Spinal cord (tissue), 10 donors: Measurements from ENCODE around the gene CLDN7. TPM values are rescaled to one million over a fixed set of nuclear protein-coding genes. Genes with fewer than 3 reads are reported as not detected.
"Not testable (repeated sequence)": the region's sequence is repeated elsewhere in the genome, so short reads cannot be mapped to it uniquely, and the experiment has no call there.

ENCODE experiments used
- DNase-seq, 6 donors: peaks; one replicate each; pipeline versions ENCODE4 v3.0.0 to v3.0.0-alpha.2; 2013 to 2015; ENCODE audit warnings: low spot score in 6 of 6, low read depth in 4 of 6
- H3K27ac ChIP-seq: one replicate; pipeline ENCODE4 v1.5.1; 2013; ENCODE audit warnings: low read depth, low read length, control low read depth
- H3K27me3 ChIP-seq: one replicate; pipeline ENCODE4 v1.6.1; 2013; ENCODE audit warnings: low read length; ENCODE audit not compliant: control insufficient read depth, insufficient read depth
- H3K36me3 ChIP-seq: one replicate; pipeline ENCODE4 v1.6.1; 2013; ENCODE audit warnings: low read length; ENCODE audit not compliant: control insufficient read depth, insufficient read depth
- H3K4me1 ChIP-seq: one replicate; pipeline ENCODE4 v1.6.1; 2013; ENCODE audit warnings: low read length; ENCODE audit not compliant: control insufficient read depth, insufficient read depth
- H3K4me3 ChIP-seq: one replicate; pipeline ENCODE4 v1.5.1; 2013; ENCODE audit warnings: low read depth, low read length, control low read depth
- H3K9me3 ChIP-seq: one replicate; pipeline ENCODE4 v1.6.1; 2013; ENCODE audit warnings: low read length; ENCODE audit not compliant: control insufficient read depth, insufficient read depth
- WGBS: methylation state at CpG from one replicate; pipeline ENCODE4 v1.1.5; 2013; ENCODE audit warnings: missing lambda C conversion rate; ENCODE audit not compliant: insufficient coverage; 5-methylcytosine and 5-hydroxymethylcytosine counted together
- polyA plus RNA-seq, 2 donors: library from polyadenylated mRNA; unstranded; fragments of 120-200 nt; gene quantifications; one replicate each; pipeline ENCODE4 v1.2.1, GENCODE V29; 2013; ENCODE audit not compliant: insufficient read length in 2 of 2
- total RNA-seq, 2 donors: library from RNA; depleted of rRNA in 1 of 2; stranded (reverse); fragments of 120-200 nt in 1 of 2; fragments of >200 nt in 1 of 2; gene quantifications; one replicate each; pipeline versions ENCODE4 v1.2.3 to v1.2.4, GENCODE V29; 2013 to 2014
- donor health status: healthy.

The CLDN7 gene
- total and polyA plus RNA-seq, 4 donors = 0.79 to 2.3 (median 1.3) TPM

DNA sequence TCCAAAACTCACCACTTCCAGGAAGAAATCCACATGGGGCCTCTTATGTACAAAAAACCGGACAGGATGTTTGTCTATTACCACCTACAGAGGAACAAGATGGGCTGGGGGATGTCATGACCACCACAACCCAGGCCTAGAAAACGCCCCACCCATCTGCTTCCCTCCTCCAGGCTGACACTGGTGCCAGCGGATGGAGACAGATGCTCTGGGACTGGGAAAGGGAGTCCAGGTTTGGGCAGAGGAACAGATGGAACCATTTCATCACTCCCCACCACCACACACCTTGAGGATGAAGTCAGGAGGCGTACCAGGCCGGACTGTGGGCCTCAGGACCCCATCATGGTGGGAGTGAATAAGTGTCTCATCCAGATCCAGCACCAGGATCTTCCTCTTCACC is 15.5 kb downstream of the CLDN7 start:
- peaks cover 32% of the 10 kb centered on the region for H3K36me3 ChIP-seq
- WGBS = no CpG with 5 or more reads among the region's 5 CpGs
- no peak overlapping the region for H3K4me3 ChIP-seq
- DNase-seq = no peak
- H3K27ac ChIP-seq = no peak overlapping the region
- H3K4me1 ChIP-seq = peaks cover 34% of the 10 kb centered on the region
- no peaks in the 10 kb centered on the region for H3K27me3 ChIP-seq
- H3K9me3 ChIP-seq = no peaks in the 10 kb centered on the region

- Histone ChIP-seq H3K4me1 (peaks cover 26% of the 10 kb centered on the region), H3K36me3 (peaks cover 43% of the 10 kb centered on the region)
- H3K9me3 ChIP-seq, DNase-seq, H3K4me3 ChIP-seq, H3K27ac ChIP-seq, H3K27me3 ChIP-seq: not testable (repeated sequence)
- WGBS = 86% methylated on average over 4 of the region's 10 CpGs
Measured at GRCh38 chr17:7243838-7244237, 18.4 kb downstream of the CLDN7 start.

DNA sequence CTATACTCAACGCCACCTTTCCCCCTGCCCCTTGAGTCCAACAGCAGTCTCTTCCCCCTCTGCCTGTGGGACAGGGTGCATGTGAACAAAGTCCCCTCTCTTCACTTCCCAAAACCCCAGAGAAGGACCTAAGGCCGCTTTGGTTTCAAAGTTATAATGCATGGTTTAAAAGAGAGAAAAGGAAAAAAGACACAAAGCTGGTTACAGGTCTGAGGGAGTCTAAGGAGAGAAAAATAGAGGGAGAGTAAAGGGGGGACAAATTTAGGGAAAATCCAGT is 18.9 kb downstream of the CLDN7 start:
- 17% methylated on average over 1 of the region's 2 CpGs for WGBS
- H3K4me3 ChIP-seq = peak overlapping the region; percentile 89
- H3K36me3 ChIP-seq = peaks cover 43% of the 10 kb centered on the region
- peaks cover 22% of the 10 kb centered on the region for H3K4me1 ChIP-seq
- H3K27me3 ChIP-seq = no peaks in the 10 kb centered on the region
- no peaks in the 10 kb centered on the region for H3K9me3 ChIP-seq
- no peak for DNase-seq
- peak overlapping the region; percentile 100 for H3K27ac ChIP-seq

DNA sequence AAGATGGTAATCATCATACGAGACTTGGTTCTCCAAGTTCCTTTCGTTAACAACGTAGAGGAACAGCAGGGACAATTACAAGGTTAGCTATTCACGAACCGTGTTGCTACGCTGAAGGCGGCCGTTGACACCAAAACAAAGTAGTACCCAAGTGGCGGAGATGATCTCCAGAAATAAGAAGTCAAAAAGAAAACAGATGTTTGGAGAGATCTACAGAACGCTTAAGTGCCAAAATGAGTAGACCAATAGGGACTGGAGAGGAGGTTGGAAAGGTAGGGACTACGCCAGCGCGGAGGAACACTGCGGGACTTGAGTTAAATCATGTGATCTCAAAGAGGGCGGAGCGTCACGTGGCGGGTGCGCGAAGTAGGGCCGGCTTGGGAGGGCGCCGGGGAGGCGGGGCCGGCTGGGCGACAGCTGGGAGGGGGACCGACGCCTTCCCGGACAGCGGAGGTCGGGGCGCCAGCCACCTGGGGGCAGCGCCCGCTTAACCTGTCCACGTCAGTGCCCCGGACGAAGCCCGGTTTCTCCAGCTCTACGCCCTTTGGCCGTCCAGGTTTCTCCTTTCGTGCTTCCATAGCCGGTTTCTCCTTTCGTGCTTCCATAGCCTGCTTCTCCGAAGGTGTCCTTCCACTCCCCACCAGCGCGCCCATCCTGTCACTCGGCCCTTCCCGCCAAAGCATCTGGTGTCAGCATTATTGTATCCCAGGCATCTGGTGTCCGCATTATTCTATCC is 19.4 kb downstream of the CLDN7 start:
- DNase-seq = peak; percentile 94 to 100 (median 98)
- Histone ChIP-seq H3K36me3 (peaks cover 43% of the 10 kb centered on the region), H3K27ac (peak overlapping the region; percentile 100), H3K4me3 (peak overlapping the region; percentile 89), H3K9me3 (no peaks in the 10 kb centered on the region), H3K27me3 (no peaks in the 10 kb centered on the region), H3K4me1 (peaks cover 22% of the 10 kb centered on the region)
- under 1% methylated on average over 49 of the region's 49 CpGs for WGBS

- 0% methylated on average over 45 of the region's 62 CpGs for WGBS
- H3K27me3 ChIP-seq = no peaks in the 10 kb centered on the region
- H3K27ac ChIP-seq = peak within 1 kb of the TSS; percentile 100
- peak; percentile 92 to 99 (median 96) for DNase-seq
- H3K4me1 ChIP-seq = peaks cover 27% of the 10 kb centered on the region
- peak within 1 kb of the TSS; percentile 89 for H3K4me3 ChIP-seq
- no peaks in the 10 kb centered on the region for H3K9me3 ChIP-seq
- H3K36me3 ChIP-seq = peaks cover 43% of the 10 kb centered on the region
Measured at GRCh38 chr17:7241783-7242716, 20.2 kb downstream of the CLDN7 start, which contains the start of gene GABARAP. GABARAP (minus strand) TSS chr17:7242449; CDS start chr17:7242330, 119 bp downstream.

- WGBS = 62% methylated on average over 6 of the region's 9 CpGs
- Histone ChIP-seq H3K4me1 (peaks cover 35% of the 10 kb centered on the region), H3K9me3 (no peaks in the 10 kb centered on the region), H3K27ac (peak overlapping the region; percentile 100), H3K27me3 (no peaks in the 10 kb centered on the region), H3K36me3 (peaks cover 44% of the 10 kb centered on the region), H3K4me3 (peak overlapping the region; percentile 89)
- no peak for DNase-seq
Measured at GRCh38 chr17:7241090-7241733, 21.1 kb downstream of the CLDN7 start.

DNA sequence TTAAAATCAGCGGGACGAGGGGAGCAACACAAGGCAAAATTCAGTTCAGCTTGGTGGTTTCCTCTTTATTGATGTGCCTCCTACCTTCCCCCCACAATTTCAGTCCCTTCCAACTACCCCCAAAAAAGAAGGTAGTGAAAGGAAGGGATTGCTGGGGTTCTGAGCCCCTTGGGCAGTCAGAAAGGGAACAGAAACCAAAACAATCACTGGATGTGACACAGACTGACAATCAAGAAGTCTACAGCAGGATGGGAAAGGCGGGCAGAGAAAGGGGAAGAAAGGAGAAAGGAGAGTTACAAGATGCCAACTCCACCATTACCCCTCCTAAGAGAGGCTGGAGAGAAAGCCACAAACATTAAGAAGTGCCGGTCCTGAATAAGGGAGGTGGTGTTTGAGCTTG is 21.9 kb downstream of the CLDN7 start:
- no CpG with 5 or more reads among the region's 4 CpGs for WGBS
- peaks cover 45% of the 10 kb centered on the region for H3K36me3 ChIP-seq
- peak overlapping the region; percentile 100 for H3K27ac ChIP-seq
- H3K27me3 ChIP-seq = no peaks in the 10 kb centered on the region
- H3K4me3 ChIP-seq = peak overlapping the region; percentile 99
- no peak for DNase-seq
- no peaks in the 10 kb centered on the region for H3K9me3 ChIP-seq
- H3K4me1 ChIP-seq = peaks cover 41% of the 10 kb centered on the region

DNA sequence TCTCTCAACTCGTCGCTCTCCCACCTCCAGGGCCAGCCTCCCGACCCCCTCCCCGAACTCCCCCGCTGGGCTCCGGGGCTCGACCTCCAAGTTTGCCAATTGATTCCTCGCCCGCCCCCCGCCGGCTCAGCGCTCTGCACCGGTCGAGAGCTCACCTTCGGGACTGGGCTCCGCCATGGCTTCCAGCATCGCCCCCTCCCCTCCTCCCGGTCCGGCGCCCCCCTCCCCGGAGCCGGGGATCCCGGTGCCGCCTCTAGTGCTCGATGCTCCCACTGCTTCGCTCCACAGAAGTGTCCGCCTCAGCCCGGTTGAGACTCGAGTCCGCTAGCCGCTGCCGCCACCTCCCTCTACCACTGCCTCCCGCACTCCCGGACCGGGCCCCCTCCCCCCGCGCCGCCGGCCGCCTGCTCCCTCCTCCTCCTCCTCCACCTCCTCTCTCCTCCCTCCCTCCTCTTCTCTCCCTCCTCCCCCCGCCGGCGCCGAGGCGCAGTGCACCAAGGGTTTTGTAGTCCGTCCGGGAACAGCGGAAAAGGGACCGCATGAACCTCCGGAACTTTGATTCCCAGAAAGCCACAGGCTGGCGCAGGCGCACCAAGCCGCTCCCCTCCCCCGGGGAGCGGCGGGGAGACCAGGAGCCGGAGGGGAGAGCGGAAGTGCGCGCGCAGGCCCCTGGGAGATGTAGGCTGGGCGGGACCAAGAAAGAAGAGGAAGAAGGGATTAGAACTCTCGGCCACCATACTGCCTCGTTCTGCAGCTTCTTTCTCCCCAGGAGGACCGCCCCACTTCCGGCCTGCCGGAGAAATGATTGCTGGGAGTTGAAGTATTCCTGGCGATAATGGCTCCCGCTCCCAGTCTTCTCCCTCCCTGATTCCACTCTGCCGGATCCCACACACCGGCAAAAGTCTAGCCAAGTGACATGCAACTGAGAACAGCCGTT is 22.9 kb downstream of the CLDN7 start, which contains the start of gene PHF23:
PHF23 (minus strand) TSS at position 367 of the 937 bp plus-strand sequence; CDS start at position 189, 178 bp downstream.
- WGBS = under 1% methylated on average over 53 of the region's 72 CpGs
- H3K27ac ChIP-seq = peak within 1 kb of the TSS; percentile 91
- peaks cover 42% of the 10 kb centered on the region for H3K36me3 ChIP-seq
- peak within 1 kb of the TSS; percentile 99 for H3K4me3 ChIP-seq
- H3K9me3 ChIP-seq = no peaks in the 10 kb centered on the region
- H3K27me3 ChIP-seq = no peaks in the 10 kb centered on the region
- peak; percentile 97 to 100 (median 100) for DNase-seq
- H3K4me1 ChIP-seq = peaks cover 47% of the 10 kb centered on the region
